Activated T-cell treated with anti-CD3 and anti-CD28 coated beads for 48 hours (primary cell): ENCODE data around the gene KCTD3.

Experiments
- DNase-seq: peaks from one replicate; pipeline ENCODE4 v3.0.0-alpha.2; 2020; ENCODE audit warnings: low read depth

Gene KCTD3

GRCh38 chr1:215557504-215557903 lies 9.6 kb upstream of the KCTD3 start:
- DNase-seq = no peak

- DNase-seq = no peak
These were observed 9.0 kb upstream of the KCTD3 start for GRCh38 chr1:215557992-215558626.

GRCh38 chr1:215567491-215568298 lies 591 bp downstream of the KCTD3 start:
- peak; percentile 41 for DNase-seq

- no peak for DNase-seq
These were observed 1.2 kb downstream of the KCTD3 start for GRCh38 chr1:215568299-215568692.

GRCh38 chr1:215569986-215570824 lies 3.1 kb downstream of the KCTD3 start:
- DNase-seq = no peak

GRCh38 chr1:215581896-215582295 lies 14.8 kb downstream of the KCTD3 start:
- DNase-seq = no peak

- no peak for DNase-seq
These were observed 16.2 kb downstream of the KCTD3 start for GRCh38 chr1:215583185-215583749.

GRCh38 chr1:215584389-215584788 lies 17.3 kb downstream of the KCTD3 start:
- no peak for DNase-seq

GRCh38 chr1:215589650-215590435 lies 22.7 kb downstream of the KCTD3 start:
- no peak for DNase-seq

- DNase-seq = no peak
These were observed 23.8 kb downstream of the KCTD3 start for GRCh38 chr1:215590779-215591491.

- DNase-seq = no peak
These were observed 27.5 kb downstream of the KCTD3 start for GRCh38 chr1:215594640-215595039.

- no peak for DNase-seq
These were observed 28.1 kb downstream of the KCTD3 start for GRCh38 chr1:215595231-215595630.

- DNase-seq = no peak
These were observed 30.9 kb downstream of the KCTD3 start for GRCh38 chr1:215597961-215598360.

- DNase-seq = no peak
These were observed 32.4 kb downstream of the KCTD3 start for GRCh38 chr1:215599418-215600074.

- no peak for DNase-seq
These were observed 33.2 kb downstream of the KCTD3 start for GRCh38 chr1:215600258-215600792.

- no peak for DNase-seq
These were observed 33.8 kb downstream of the KCTD3 start for GRCh38 chr1:215600867-215601266.

- DNase-seq = no peak
These were observed 34.2 kb downstream of the KCTD3 start for GRCh38 chr1:215601276-215601675.

- no peak for DNase-seq
These were observed 36.2 kb downstream of the KCTD3 start for GRCh38 chr1:215603319-215603718.

- DNase-seq = no peak
These were observed 38.0 kb downstream of the KCTD3 start for GRCh38 chr1:215605011-215605621.

- DNase-seq = no peak
These were observed 38.9 kb downstream of the KCTD3 start for GRCh38 chr1:215606036-215606435.
